ENCODE results near the gene CASKIN2. TPM values are rescaled to one million over a fixed set of nuclear protein-coding genes. Genes with fewer than 3 reads are reported as not detected.
A peak's percentile ranks its signal among the peaks of the same experiment; 100 is the strongest.

Gene CASKIN2
- total and polyA plus RNA-seq, 4 donors: 2.3 to 12.1 (median 8.6) TPM

GRCh38 chr17:75459246-75459589 lies 56.1 kb downstream of the CASKIN2 start:
- Histone ChIP-seq H3K27me3 (ENCODE audit: control insufficient read depth in 4 of 4, insufficient read depth in 4 of 4, low read length in 3 of 4) (no peaks in the 10 kb centered on the region), H3K27ac (ENCODE audit: low read depth in 1 of 2, low read length in 2 of 2) (peak overlapping the region in 1 of 2 donors; percentile 40), H3K36me3 (ENCODE audit: control insufficient read depth in 4 of 4, insufficient read depth in 3 of 4, low read depth in 1 of 4, low read length in 3 of 4) (no peaks in the 10 kb centered on the region), H3K4me1 (ENCODE audit: control insufficient read depth in 4 of 4, insufficient read depth in 4 of 4, low read length in 3 of 4) (peaks cover 2 to 20% (median 17%) of the 10 kb centered on the region in 4 donors), H3K9ac (ENCODE audit: low read depth in 1 of 2, low read length in 2 of 2) (no peak overlapping the region), H3K9me3 (ENCODE audit: control insufficient read depth in 4 of 4, low read length in 3 of 4) (no peaks in the 10 kb centered on the region), H3K4me3 (ENCODE audit: low read depth in 1 of 3, low read length in 3 of 3) (no peak overlapping the region)
- no peak for TF ChIP-seq NR2F2 (IDR thresholded peaks at IDR 0.05)
- TF ChIP-seq, protein P1, sequence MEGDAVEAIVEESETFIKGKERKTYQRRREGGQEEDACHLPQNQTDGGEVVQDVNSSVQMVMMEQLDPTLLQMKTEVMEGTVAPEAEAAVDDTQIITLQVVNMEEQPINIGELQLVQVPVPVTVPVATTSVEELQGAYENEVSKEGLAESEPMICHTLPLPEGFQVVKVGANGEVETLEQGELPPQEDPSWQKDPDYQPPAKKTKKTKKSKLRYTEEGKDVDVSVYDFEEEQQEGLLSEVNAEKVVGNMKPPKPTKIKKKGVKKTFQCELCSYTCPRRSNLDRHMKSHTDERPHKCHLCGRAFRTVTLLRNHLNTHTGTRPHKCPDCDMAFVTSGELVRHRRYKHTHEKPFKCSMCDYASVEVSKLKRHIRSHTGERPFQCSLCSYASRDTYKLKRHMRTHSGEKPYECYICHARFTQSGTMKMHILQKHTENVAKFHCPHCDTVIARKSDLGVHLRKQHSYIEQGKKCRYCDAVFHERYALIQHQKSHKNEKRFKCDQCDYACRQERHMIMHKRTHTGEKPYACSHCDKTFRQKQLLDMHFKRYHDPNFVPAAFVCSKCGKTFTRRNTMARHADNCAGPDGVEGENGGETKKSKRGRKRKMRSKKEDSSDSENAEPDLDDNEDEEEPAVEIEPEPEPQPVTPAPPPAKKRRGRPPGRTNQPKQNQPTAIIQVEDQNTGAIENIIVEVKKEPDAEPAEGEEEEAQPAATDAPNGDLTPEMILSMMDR (IDR thresholded peaks at IDR 0.05; ENCODE audit: low read depth, low read length, missing input control): no peak
- TF ChIP-seq FOXA1 (IDR thresholded peaks at IDR 0.05): no peak
- no peak for TF ChIP-seq ATF3 (IDR thresholded peaks at IDR 0.05)
- no peak for TF ChIP-seq RAD21 (IDR thresholded peaks at IDR 0.05)
- no peak for TF ChIP-seq HNF4G (IDR thresholded peaks at IDR 0.05)
- TF ChIP-seq HNF4A (conservative IDR thresholded peaks at IDR 0.05): no peak
- no peak for DNase-seq (ENCODE audit: low spot score)
- 68% methylated on average over 1 of the region's 1 CpG for WGBS

DNA sequence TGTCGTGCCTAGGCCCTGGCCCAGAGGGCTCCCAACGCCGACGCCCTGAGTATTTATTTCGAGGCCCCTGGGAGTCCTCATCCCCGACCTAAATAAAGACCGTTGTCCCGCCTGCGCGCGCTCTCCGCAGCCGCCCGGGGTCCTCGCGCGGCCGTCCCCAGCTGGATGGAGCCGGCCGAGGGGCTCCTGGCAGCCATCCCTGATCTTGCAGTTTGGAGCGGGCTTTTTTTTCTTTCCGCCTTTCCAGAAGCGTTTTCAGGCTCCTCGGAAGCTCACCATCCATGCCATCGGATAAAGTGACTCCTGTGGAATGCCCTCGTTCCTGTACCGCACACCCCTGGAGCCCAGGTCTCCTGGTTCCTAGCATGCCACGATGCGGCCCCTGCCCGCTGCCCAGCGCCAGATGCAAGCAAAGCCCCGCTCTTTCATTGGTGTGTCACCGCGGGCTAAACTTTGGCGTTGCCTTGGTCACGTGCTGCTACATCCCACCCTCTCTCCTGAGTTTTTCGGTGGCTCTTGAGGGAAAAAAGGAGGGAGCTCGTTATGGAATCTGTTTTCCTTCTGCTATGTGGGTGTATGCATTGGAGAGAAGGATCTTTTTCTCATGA lies 58.2 kb downstream of the CASKIN2 start:
- WGBS: 3% methylated on average over 38 of the region's 38 CpGs
- peak; percentile 54 for DNase-seq (ENCODE audit: low spot score)

More for the DNA sequence above, 58.2 kb downstream of the CASKIN2 start:
- Histone ChIP-seq H3K36me3 (ENCODE audit: control insufficient read depth in 4 of 4, insufficient read depth in 3 of 4, low read depth in 1 of 4, low read length in 3 of 4) (no peaks in the 10 kb centered on the region), H3K4me1 (ENCODE audit: control insufficient read depth in 4 of 4, insufficient read depth in 4 of 4, low read length in 3 of 4) (peaks cover 2 to 20% (median 17%) of the 10 kb centered on the region in 4 donors), H3K27me3 (ENCODE audit: control insufficient read depth in 4 of 4, insufficient read depth in 4 of 4, low read length in 3 of 4) (no peaks in the 10 kb centered on the region), H3K9me3 (ENCODE audit: control insufficient read depth in 4 of 4, low read length in 3 of 4) (no peaks in the 10 kb centered on the region), H3K27ac (ENCODE audit: low read depth in 1 of 2, low read length in 2 of 2) (peak overlapping the region; percentile 52 to 81), H3K9ac (ENCODE audit: low read depth in 1 of 2, low read length in 2 of 2) (peak overlapping the region; percentile 34 to 51), H3K4me3 (ENCODE audit: low read depth in 1 of 3, low read length in 3 of 3) (peak overlapping the region; percentile 73 to 83 (median 77))
- TF ChIP-seq FOXA1 (IDR thresholded peaks at IDR 0.05): no peak
- no peak for TF ChIP-seq TAF1 (conservative IDR thresholded peaks at IDR 0.05)
- no peak for TF ChIP-seq MAX (IDR thresholded peaks at IDR 0.05)
- no peak for TF ChIP-seq ATF3 (IDR thresholded peaks at IDR 0.05)
- TF ChIP-seq, protein P2, sequence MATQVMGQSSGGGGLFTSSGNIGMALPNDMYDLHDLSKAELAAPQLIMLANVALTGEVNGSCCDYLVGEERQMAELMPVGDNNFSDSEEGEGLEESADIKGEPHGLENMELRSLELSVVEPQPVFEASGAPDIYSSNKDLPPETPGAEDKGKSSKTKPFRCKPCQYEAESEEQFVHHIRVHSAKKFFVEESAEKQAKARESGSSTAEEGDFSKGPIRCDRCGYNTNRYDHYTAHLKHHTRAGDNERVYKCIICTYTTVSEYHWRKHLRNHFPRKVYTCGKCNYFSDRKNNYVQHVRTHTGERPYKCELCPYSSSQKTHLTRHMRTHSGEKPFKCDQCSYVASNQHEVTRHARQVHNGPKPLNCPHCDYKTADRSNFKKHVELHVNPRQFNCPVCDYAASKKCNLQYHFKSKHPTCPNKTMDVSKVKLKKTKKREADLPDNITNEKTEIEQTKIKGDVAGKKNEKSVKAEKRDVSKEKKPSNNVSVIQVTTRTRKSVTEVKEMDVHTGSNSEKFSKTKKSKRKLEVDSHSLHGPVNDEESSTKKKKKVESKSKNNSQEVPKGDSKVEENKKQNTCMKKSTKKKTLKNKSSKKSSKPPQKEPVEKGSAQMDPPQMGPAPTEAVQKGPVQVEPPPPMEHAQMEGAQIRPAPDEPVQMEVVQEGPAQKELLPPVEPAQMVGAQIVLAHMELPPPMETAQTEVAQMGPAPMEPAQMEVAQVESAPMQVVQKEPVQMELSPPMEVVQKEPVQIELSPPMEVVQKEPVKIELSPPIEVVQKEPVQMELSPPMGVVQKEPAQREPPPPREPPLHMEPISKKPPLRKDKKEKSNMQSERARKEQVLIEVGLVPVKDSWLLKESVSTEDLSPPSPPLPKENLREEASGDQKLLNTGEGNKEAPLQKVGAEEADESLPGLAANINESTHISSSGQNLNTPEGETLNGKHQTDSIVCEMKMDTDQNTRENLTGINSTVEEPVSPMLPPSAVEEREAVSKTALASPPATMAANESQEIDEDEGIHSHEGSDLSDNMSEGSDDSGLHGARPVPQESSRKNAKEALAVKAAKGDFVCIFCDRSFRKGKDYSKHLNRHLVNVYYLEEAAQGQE (IDR thresholded peaks at IDR 0.05): no peak
- TF ChIP-seq SP1 (IDR thresholded peaks at IDR 0.05): no peak
- no peak for TF ChIP-seq NR2F2 (IDR thresholded peaks at IDR 0.05)
- no peak for TF ChIP-seq JUND (IDR thresholded peaks at IDR 0.05)
- TF ChIP-seq, protein P1 (IDR thresholded peaks at IDR 0.05; ENCODE audit: low read depth, low read length, missing input control): no peak

All from liver (tissue), 9 donors.